GM23248 (cell line): ENCODE measurements around the gene ALPL.

Source experiments
- EZH2 ChIP-seq: fragments of 200-600 bp; sonication (generic); IDR thresholded peaks from 2 replicates; pipeline ENCODE4 v1.6.1; 2018; ENCODE audit warnings: antibody characterized with exemption, mild to moderate bottlenecking; ENCODE audit not compliant: insufficient read depth, poor library complexity, severe bottlenecking
- EZH2phosphoT487 ChIP-seq: fragments of 200-600 bp; sonication (generic); IDR thresholded peaks from 2 replicates; pipeline ENCODE4 v1.6.1; 2018; ENCODE audit warnings: antibody characterized with exemption, moderate library complexity, mild to moderate bottlenecking, low read depth; ENCODE audit not compliant: insufficient read depth

DNA sequence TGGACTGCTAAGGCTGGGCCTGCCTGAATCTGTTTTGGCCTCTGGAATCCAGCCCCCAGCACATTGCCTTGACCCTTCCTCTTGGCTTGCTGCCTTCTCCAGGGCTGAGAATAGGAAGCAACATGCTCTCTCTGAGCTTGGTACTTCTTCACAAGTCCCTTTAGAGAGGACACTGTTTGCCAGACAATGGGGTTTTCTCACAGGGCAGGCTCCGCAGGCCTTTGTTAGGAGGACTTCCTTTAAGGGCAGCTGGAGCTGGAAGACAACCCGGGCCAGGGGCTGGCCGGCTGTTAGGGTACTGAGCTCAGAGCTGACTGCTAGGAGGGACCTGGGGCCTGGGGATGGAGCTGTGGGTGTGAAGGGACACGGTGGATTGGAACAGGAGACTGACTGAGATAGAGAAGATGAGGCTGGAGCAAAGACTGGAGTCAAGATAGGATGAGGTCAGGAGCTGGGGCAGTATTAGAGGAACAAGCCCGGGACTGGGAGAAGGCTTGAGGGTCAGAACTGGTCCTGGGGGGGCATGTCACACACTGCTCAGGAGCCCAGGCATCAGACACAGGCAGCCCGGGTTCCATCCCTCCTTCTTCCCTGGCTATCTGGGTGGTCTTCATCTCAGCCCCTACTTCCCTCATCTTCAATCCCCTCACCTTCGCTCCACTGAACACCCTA is 5.4 kb upstream of the ALPL start:
- TF ChIP-seq EZH2 (no peak), EZH2phosphoT487 (no peak)
